ENCODE data around the gene ZNF586.

ZNF586 gene

GRCh38 chr19:57825511-57825910, 56.0 kb downstream of the ZNF586 start:
- DNase-seq, result no peak

GRCh38 chr19:57829316-57829715, 59.8 kb downstream of the ZNF586 start:
- no peak for DNase-seq

DNA sequence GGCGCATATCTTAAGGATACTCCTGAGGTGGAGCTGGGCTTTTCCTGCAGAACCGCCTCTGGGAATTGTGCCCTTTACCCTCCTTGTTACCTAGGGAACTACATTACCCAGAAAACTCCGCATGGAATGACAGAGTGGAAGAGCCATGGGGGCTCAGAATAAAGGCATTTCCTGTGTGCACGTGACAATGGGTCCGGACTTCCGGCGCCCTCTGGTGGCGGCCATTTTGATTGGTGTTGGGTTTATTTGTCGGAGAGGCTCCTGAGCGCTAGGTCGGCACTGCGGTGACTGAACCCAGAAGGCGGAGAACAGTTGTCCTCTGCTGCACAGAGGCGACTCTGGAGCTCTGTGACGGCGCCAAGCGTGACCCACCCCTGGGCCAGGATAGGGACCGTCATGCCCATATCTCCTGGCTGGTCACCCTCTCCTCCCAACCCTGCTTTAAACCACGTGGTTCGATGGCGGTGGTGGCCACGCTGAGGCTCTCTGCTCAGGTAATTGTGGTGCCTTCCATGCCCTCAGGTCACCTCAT, 60.7 kb downstream of the ZNF586 start, which contains the start of gene ZNF587B:
ZNF587B (plus strand) TSS at position 229 of the 532 bp plus-strand sequence; CDS start at position 459, 230 bp downstream.
- DNase-seq, result peak; percentile 25
